ENCODE results near the gene SERPINH1.
A peak's percentile ranks its signal among the peaks of the same experiment; 100 is the strongest.

SERPINH1 gene

GRCh38 chr11:75562836-75563484 lies 907 bp downstream of the SERPINH1 start:
- Histone ChIP-seq H3K9me3 (replicated peaks; ENCODE audit: insufficient read depth, low read length) (no peaks in the 10 kb centered on the region), H3K9me2 (replicated peaks; ENCODE audit: insufficient read depth, low read length) (no peaks in the 10 kb centered on the region), H3K4me3 (ENCODE audit: low read length) (peak overlapping the region; percentile 58), H3K4me1 (ENCODE audit: low read length) (no peaks in the 10 kb centered on the region), H4K20me1 (ENCODE audit: insufficient read depth, low read length) (no peaks in the 10 kb centered on the region), H3K27ac (ENCODE audit: low read length) (no peak overlapping the region), H3K36me3 (replicated peaks; ENCODE audit: insufficient read depth, low read length) (no peaks in the 10 kb centered on the region), H3K9ac (ENCODE audit: low read length) (no peak overlapping the region), H3K79me2 (ENCODE audit: low read length) (no peaks in the 10 kb centered on the region), H2AFZ (ENCODE audit: low read length) (peak overlapping the region; percentile 74), H3K27me3 (replicated peaks; ENCODE audit: insufficient read depth, low read length) (peaks cover 30% of the 10 kb centered on the region), H3F3A (ENCODE audit: insufficient read depth, low read length) (no peaks in the 10 kb centered on the region), H3K4me2 (ENCODE audit: low read depth, low read length) (peak overlapping the region; percentile 78)
- TF ChIP-seq CTCF (IDR thresholded peaks at IDR 0.05; ENCODE audit: low read length), result no peak
- DNase-seq, result no peak

DNA sequence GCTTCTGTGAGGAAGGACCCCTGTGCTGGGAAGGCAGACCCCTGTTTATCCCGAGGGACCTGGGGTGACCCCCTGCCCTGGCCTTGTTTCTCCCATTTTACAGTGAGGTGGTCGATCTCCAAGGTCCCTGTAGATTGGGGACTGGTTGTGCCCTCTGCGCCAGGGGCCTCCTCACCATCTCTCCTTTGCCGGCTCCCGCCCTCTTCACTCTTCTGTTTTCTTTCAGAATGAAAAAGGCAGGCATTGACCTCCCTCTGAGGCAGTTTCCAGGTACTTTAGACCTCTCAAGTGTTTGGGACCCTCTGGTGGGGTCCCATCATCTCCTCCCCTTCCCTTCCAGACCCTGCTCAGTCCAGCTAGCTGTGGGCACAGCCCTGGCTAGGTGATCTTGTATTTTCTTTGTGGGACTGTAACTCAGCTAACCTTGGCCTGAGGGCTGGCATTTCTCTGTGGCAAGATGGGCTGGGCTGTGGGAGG lies 1.5 kb downstream of the SERPINH1 start:
- Histone ChIP-seq H3K4me2 (ENCODE audit: low read depth, low read length) (no peak overlapping the region), H3K36me3 (replicated peaks; ENCODE audit: insufficient read depth, low read length) (no peaks in the 10 kb centered on the region), H3K4me1 (ENCODE audit: low read length) (no peaks in the 10 kb centered on the region), H3K9me3 (replicated peaks; ENCODE audit: insufficient read depth, low read length) (no peaks in the 10 kb centered on the region), H3K9me2 (replicated peaks; ENCODE audit: insufficient read depth, low read length) (no peaks in the 10 kb centered on the region), H3K27me3 (replicated peaks; ENCODE audit: insufficient read depth, low read length) (peaks cover 30% of the 10 kb centered on the region), H3K4me3 (ENCODE audit: low read length) (no peak overlapping the region), H4K20me1 (ENCODE audit: insufficient read depth, low read length) (no peaks in the 10 kb centered on the region), H3F3A (ENCODE audit: insufficient read depth, low read length) (no peaks in the 10 kb centered on the region), H3K27ac (ENCODE audit: low read length) (no peak overlapping the region), H2AFZ (ENCODE audit: low read length) (no peak overlapping the region), H3K79me2 (ENCODE audit: low read length) (no peaks in the 10 kb centered on the region), H3K9ac (ENCODE audit: low read length) (no peak overlapping the region)
- TF ChIP-seq CTCF (IDR thresholded peaks at IDR 0.05; ENCODE audit: low read length), result no peak
- TF ChIP-seq EZH2phosphoT487 (IDR thresholded peaks at IDR 0.05; ENCODE audit: low read length), result no peak
- no peak for TF ChIP-seq EZH2 (optimal IDR thresholded peaks at IDR 0.05; ENCODE audit: low read depth, low read length)
- no peak for DNase-seq

- Histone ChIP-seq H3K9ac (ENCODE audit: low read length) (no peak overlapping the region), H3K27me3 (replicated peaks; ENCODE audit: insufficient read depth, low read length) (peaks cover 30% of the 10 kb centered on the region), H2AFZ (ENCODE audit: low read length) (no peak overlapping the region), H3K4me1 (ENCODE audit: low read length) (no peaks in the 10 kb centered on the region), H3K36me3 (replicated peaks; ENCODE audit: insufficient read depth, low read length) (no peaks in the 10 kb centered on the region), H3K9me3 (replicated peaks; ENCODE audit: insufficient read depth, low read length) (no peaks in the 10 kb centered on the region), H3K9me2 (replicated peaks; ENCODE audit: insufficient read depth, low read length) (no peaks in the 10 kb centered on the region), H3K4me2 (ENCODE audit: low read depth, low read length) (no peak overlapping the region), H3K79me2 (ENCODE audit: low read length) (no peaks in the 10 kb centered on the region), H4K20me1 (ENCODE audit: insufficient read depth, low read length) (no peaks in the 10 kb centered on the region), H3F3A (ENCODE audit: insufficient read depth, low read length) (no peaks in the 10 kb centered on the region), H3K27ac (ENCODE audit: low read length) (no peak overlapping the region), H3K4me3 (ENCODE audit: low read length) (no peak overlapping the region)
- TF ChIP-seq CTCF (IDR thresholded peaks at IDR 0.05; ENCODE audit: low read length) (no peak), EZH2 (optimal IDR thresholded peaks at IDR 0.05; ENCODE audit: low read depth, low read length) (no peak), EZH2phosphoT487 (IDR thresholded peaks at IDR 0.05; ENCODE audit: low read length) (no peak)
- DNase-seq, result no peak
These were observed 2.0 kb downstream of the SERPINH1 start for GRCh38 chr11:75563978-75564552.

Data from MM.1S (cell line).